ENCODE measurements around the gene NGF.
"Not testable (repeated sequence)": the region's sequence is repeated elsewhere in the genome, so short reads cannot be mapped to it uniquely, and the experiment has no call there.

NGF gene

DNA sequence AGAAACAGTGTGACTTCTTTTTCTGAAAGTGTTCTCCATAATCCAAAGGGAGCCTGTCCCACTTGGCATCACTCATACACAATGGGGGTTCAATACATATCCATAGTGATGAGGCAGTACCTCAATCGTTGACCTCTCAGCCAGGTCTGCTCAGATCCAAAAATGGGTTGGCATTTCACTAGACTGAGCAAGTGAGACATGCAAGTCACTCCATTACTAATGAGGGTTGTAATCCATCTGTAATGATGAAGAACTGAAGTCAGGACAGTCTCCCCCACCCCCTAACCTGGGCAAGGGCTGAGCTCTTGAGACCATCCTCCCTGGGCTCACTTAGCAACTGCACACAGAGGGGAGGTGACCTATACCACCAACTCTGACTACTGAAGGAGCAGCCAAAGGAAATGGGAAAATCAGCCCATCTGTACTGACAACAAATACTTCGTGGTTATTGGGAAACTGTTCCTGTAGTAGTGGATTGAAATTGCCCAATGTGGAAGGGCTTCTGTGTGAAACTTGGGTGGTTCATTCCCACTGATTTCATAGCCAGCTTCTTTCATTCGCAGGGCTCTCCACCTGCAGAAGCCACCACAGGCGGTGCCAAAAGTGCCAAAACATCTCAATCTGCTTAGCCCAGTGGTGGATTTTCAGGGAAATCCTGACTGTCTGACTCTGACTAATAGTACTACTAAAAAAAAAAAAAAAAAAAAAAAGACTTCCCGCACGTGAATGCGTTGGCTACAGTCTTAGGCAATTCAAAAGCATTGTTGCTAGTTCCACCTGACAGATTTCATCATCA, 5.0 kb downstream of the NGF start:
- no peak for DNase-seq

GRCh38 chr1:115331558-115332331, 6.3 kb downstream of the NGF start:
- no peak for DNase-seq

DNA sequence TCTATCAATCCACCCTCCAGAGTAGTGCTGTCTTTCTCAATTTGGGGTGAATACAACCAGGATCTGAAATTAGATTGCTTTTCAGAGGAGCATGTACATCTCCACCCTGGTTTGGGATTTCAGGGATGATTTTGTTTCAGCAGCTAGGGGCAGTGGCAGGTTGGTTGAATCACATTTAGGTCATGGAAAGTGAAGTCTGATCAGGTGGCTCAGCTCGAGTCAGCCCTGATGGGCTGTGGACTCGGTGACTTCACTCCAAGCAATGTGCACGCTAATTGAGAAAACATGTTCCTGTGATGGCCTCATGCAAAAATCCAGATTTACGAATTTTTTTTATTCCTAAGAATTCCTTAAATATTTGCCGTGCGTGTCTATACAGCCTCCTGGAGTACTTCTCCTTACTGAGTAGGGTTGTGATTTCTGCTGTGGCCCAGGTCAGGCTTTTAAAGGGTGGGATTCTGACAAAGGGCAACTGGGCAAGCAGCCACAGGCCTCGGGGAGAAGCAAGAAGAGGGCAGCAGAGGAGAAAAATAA, 7.5 kb downstream of the NGF start:
- DNase-seq, result no peak

DNA sequence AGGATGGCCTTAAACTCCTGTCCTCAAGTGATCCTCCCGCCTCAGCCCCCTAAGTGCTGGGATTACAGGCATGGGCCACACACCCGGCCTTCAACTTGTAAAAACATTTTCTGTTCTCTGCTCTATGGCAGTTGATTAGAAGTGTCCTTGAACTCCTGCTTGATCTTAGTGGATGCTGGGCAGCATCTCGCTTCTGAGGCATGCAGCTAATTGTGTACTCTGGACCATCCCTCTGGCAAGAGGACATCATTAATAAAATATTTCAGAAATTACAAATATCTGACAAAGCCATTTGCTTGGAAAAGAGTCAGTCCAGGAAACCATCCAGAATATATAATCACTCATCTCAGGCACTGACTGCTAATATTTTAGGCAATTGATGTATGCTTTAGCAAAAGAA, 8.1 kb downstream of the NGF start:
- DNase-seq, result no peak

DNA sequence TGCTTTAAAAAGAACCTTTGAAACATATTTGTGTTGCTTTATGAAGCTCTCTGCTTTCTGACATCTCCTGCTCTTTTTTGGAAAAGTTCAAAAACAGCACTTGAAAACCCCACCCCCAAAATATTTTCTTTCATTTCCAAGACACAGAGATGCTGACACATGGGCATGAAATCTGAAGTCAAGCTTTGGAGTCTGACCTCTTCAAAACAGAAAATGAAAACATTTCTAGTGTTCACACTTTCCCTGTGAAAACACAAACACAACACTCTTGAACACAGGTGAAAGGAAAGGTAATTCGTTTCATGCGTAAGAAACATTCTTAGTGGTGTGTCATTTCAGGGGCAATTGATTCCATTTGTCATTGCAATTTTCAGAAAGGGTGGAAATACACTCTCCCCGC, 10.8 kb downstream of the NGF start:
- DNase-seq, result no peak

DNA sequence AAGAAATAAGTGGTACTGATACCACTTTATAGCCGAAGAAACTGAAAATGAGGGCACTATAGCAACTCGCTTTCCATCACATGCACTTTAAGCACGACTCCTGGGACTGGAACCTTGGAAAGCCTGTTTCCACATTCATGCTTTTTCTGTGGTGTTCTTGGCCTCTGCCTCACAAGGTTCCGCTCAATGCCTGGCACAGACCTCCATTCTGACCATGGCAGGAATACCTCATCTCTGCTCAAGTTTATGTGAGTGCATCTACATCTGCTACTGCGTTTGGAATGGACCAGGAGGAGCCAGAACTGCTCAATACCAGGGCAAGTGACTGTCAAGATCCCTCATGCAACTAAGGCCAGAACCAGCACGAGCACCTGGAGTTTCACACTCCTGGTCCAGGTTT, 11.6 kb downstream of the NGF start:
- no peak for DNase-seq

- no peak for DNase-seq
Measured at GRCh38 chr1:115325874-115326273, 12.2 kb downstream of the NGF start.

DNA sequence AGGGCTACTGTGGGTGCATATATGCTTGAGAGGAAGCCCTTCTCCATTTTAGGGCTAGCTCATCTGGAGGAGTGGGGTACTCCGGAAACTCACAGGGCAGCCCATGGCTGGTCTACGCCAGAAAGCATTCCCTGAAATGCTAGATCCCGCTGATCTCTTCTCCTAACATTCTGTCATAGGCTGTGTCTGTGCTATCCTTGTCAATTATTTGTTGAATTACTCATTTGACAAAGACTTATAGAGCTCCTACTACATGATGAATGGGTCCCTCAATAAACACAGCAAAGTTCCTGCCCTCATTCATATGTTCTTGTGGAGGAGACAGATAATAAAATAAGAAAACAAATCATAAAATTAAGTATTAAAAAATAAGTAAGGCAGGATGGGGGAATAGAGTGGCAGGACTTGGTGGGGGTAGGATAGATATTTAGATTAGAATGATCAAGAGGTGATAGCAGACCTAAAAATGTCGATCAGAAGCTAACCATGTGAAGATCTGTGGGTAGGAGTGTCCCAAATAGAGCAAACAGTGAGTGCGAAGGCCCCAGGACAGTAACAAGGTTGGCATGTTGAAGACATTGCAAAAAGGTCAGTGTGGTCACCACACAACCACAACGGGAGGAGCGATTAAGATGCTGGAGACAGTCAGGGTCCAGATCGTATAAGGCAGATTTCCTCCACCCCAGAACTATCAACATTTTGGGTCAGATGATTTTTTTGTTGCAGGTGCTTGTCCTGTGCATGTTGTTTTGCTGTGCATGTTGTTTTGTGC, 13.2 kb downstream of the NGF start:
- no peak for DNase-seq

DNA sequence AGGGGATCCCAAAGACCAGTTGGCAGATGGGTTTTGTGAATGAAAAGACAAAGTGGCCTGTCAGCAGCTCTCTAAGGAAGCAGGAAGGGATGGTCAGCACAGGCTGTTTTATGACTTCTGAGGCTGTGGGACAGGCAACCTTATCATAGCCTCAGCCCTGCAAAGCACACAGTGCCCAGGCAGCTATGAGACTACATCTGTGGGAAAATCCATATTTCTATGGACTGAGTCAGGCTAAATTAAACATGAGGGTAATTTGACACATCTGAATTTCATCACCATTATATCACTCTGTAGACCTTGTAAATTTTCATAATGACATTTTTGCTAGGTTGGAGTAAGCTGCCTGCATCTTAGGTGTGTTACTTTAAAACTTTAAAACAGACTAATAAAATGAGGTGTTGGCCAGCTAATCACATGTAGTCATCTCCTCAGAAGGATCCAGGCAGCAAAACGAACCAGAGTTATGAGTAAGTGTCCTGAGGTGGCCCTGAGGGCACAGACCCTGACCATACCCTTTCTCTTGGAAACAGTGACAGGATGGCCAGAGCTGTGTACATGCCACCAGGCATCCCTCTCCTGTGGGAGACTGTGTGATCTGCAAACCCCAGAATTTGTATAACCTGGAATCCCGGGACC, 14.6 kb downstream of the NGF start:
- no peak for DNase-seq

- no peak for DNase-seq
Measured at GRCh38 chr1:115322631-115323030, 15.4 kb downstream of the NGF start.

- no peak for DNase-seq
Measured at GRCh38 chr1:115320377-115320776, 17.7 kb downstream of the NGF start.

- DNase-seq, result no peak
Measured at GRCh38 chr1:115319706-115320105, 18.3 kb downstream of the NGF start.

- no peak for DNase-seq
Measured at GRCh38 chr1:115317101-115318012, 20.7 kb downstream of the NGF start.

GRCh38 chr1:115314765-115315164, 23.3 kb downstream of the NGF start:
- no peak for DNase-seq

- DNase-seq, result no peak
Measured at GRCh38 chr1:115314092-115314491, 24.0 kb downstream of the NGF start.

GRCh38 chr1:115313182-115313581, 24.9 kb downstream of the NGF start:
- DNase-seq, result no peak

GRCh38 chr1:115312742-115313141, 25.3 kb downstream of the NGF start:
- DNase-seq, result no peak

GRCh38 chr1:115311474-115311989, 26.5 kb downstream of the NGF start:
- DNase-seq, result no peak

GRCh38 chr1:115310581-115311473, 27.2 kb downstream of the NGF start:
- DNase-seq, result no peak

DNA sequence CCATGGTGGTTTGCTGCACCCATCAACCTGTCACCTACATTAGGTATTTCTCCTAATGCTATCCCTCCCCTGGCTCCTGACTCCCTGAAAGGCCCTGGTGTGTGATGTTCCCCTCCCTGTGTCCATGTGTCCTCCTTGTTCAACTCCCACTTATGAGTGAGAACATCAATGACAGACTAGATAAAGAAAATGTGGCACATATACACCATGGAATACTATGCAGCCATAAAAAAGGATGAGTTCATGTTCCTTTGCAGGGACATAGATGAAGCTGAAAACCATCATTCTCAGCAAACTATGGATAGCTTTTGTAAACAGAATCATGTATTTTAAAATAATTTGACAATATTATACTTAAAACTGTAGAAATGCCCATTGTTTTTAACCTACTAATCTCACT, 28.5 kb downstream of the NGF start:
- not testable (repeated sequence) for DNase-seq

Data from T1000 (cell line).